Erythroblast (primary cell): Measurements from ENCODE around the gene HIPK2.

ENCODE experiments used
- GATA1 ChIP-seq: IDR thresholded peaks from 2 replicates; pipeline ENCODE4 v1.6.1; 2011; ENCODE audit warnings: low read depth, mild to moderate bottlenecking, control low read depth, low read length, moderate library complexity
- POLR2A ChIP-seq: IDR thresholded peaks from 2 replicates; pipeline ENCODE4 v1.6.1; 2011; ENCODE audit warnings: mild to moderate bottlenecking, low read length

DNA sequence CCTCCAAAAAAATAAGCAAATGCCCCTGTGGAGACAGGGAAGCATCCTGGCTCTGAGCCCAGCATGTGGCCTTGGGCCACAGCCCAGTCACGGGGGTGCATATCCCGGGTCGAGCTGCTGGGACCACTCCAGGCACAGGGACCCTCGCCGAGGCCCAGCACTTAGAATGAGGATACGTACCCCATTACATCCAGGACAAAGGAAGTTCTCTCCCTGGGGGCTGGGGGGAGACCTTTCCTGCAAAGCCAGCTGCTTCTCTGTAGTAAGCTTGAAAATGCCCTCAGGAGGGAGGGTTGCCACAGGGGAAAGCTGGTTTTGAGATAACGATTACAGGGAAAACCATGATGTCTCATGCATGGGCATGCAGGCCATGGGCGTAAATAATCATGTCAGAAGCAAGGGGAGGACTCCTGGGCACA lies 75.5 kb downstream of the HIPK2 start:
- TF ChIP-seq POLR2A: no peak
- TF ChIP-seq GATA1: no peak
